ENCODE measurements around the gene RBM42. TPM values are rescaled to one million over a fixed set of nuclear protein-coding genes. Genes with fewer than 3 reads are reported as not detected.

RBM42 gene
- total RNA-seq, 5 donors from 2014 or later (not counting 1 experiment from before 2014, with no cell fraction given), result 37.6 to 74.0 (median 68.4) TPM

DNA sequence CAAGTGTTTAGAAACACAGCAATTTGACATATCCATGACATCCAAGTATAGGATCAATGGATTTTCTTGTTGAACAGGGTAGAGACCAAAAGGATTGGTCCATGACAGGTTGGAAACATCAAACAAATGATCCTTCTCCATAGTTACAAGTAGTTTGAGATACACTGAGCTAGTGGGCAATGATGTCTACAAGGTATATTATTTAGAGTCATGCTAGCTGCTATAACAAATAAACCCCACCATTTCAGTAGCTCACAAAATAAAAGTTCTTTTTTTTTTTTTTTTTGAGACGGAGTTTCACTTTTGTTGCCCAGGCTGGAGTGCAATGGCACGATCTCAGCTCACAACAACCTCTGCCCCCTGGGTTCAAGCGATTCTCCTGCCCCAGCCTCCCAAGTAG, 21.2 kb upstream of the RBM42 start:
- Histone ChIP-seq H3K9me3 (no peaks in the 10 kb centered on the region), H3K36me3 (ENCODE audit: control insufficient read depth in 2 of 2, extremely low read depth in 1 of 2, insufficient read depth in 1 of 2, low read length in 1 of 2) (no peaks in the 10 kb centered on the region), H3K27ac (ENCODE audit: low read length) (no peak overlapping the region), H3K27me3 (replicated peaks in 1 of 2; ENCODE audit: control insufficient read depth in 2 of 2, extremely low read depth in 1 of 2, insufficient read depth in 2 of 2, low read length in 1 of 2) (no peaks in the 10 kb centered on the region), H3K4me1 (ENCODE audit: control insufficient read depth in 1 of 2, extremely low read depth in 1 of 2, insufficient read depth in 2 of 2, low read length in 2 of 2) (peaks cover 11 to 28% of the 10 kb centered on the region in 2 experiments), H3K4me3 (ENCODE audit: control insufficient read depth in 1 of 2, extremely low read depth in 1 of 2, low read length in 1 of 2) (no peak overlapping the region)
- no CpG with 5 or more reads among the region's 3 CpGs for WGBS (ENCODE audit: insufficient coverage)
- ChIA-PET CTCF (interaction anchor here in 1 of 2 donors (0.6 kb wide), 1 partner anchor 471 kb away, joined by 4 read pairs; no protein-coding TSS in a partner anchor), POLR2A (no interaction called here)
- H3K36me3 Mint-ChIP-seq, result no peaks in the 10 kb centered on the region
- no peak for DNase-seq
- H3K4me1 Mint-ChIP-seq, result peaks cover 27 to 38% (median 32%) of the 10 kb centered on the region in 3 donors
- no peaks in the 10 kb centered on the region for H3K27me3 Mint-ChIP-seq
- H3K9me3 Mint-ChIP-seq, result peaks cover 6 to 10% (median 7%) of the 10 kb centered on the region in 3 donors
- no peak for ATAC-seq (replicated peaks in 1 of 4)
- no peak overlapping the region for H3K4me3 Mint-ChIP-seq
- H3K27ac Mint-ChIP-seq, result no peak overlapping the region

DNA sequence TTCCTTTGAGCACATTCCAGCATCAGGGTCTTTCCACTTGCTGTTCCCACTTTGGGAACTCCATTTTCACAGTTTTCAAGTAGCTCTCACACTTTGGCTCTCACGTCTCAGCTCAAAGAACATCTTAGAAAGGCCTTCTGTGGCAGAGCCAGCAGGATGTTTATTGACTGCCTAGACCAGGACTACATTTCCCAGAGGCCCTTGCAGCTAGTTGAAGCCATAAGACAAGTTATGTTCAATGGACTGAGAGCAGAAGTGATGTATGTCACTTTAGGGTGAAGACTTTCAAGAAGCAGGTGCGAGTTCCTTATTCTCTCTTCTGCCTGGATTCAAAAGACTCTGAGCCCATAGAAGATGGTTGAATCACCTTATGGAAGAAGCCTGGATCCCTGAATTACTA, 20.6 kb upstream of the RBM42 start:
- H3K27ac ChIP-seq (ENCODE audit: low read length), result no peak overlapping the region
- no peaks in the 10 kb centered on the region for H3K36me3 ChIP-seq (ENCODE audit: control insufficient read depth in 2 of 2, extremely low read depth in 1 of 2, insufficient read depth in 1 of 2, low read length in 1 of 2)
- H3K27me3 ChIP-seq (replicated peaks in 1 of 2; ENCODE audit: control insufficient read depth in 2 of 2, extremely low read depth in 1 of 2, insufficient read depth in 2 of 2, low read length in 1 of 2), result no peaks in the 10 kb centered on the region
- 70% methylated on average over 1 of the region's 2 CpGs for WGBS (ENCODE audit: insufficient coverage)
- CTCF ChIA-PET, result no interaction called here
- ATAC-seq (replicated peaks in 1 of 4), result no peak
- POLR2A ChIA-PET, result no interaction called here
- Mint-ChIP-seq H3K27ac (peak overlapping the region; percentile 28 to 72), H3K27me3 (no peaks in the 10 kb centered on the region), H3K4me1 (peaks cover 29 to 41% (median 33%) of the 10 kb centered on the region in 3 donors), H3K9me3 (peaks cover 6 to 10% (median 7%) of the 10 kb centered on the region in 3 donors), H3K4me3 (peak overlapping the region in 1 of 3 donors; percentile 54), H3K36me3 (no peaks in the 10 kb centered on the region)
- H3K4me3 ChIP-seq (ENCODE audit: control insufficient read depth in 1 of 2, extremely low read depth in 1 of 2, low read length in 1 of 2), result no peak overlapping the region
- peaks cover 13 to 34% of the 10 kb centered on the region in 2 experiments for H3K4me1 ChIP-seq (ENCODE audit: control insufficient read depth in 1 of 2, extremely low read depth in 1 of 2, insufficient read depth in 2 of 2, low read length in 2 of 2)
- no peaks in the 10 kb centered on the region for H3K9me3 ChIP-seq
- DNase-seq, result peak in 1 of 35 experiments; percentile 26

DNA sequence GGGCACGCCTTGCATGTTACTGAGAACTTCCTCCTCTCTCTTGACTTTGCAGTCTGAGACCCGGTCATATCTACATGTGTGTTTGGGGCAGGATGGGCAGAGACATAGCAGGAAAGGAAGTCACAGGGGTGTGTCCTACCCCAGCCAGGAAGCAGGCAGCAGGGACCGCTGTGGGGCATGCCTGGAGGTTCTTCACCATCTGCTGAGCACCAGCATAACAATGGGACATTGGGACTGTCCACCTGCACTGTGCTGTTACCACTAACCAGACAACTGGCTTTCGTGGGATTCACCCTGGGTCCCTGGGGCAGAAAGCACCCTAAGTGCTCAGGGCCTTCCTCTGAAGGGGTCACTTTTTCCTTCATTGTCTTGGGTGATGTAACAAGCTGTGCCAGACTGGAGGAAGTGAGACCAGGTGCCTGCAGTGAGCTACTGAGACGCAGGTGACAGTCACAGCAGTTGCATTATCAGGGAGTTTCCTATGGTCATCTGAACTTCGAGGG, 18.9 kb upstream of the RBM42 start:
- no peaks in the 10 kb centered on the region for H3K27me3 Mint-ChIP-seq
- peaks cover 6 to 10% (median 7%) of the 10 kb centered on the region in 3 donors for H3K9me3 Mint-ChIP-seq
- ATAC-seq (replicated peaks in 1 of 4) (peak; percentile 41 to 77 (median 65)), DNase-seq (peak in 13 of 35 experiments; percentile 8 to 46 (median 20))
- H3K27ac Mint-ChIP-seq, result peak overlapping the region; percentile 86 to 93
- ChIA-PET CTCF (interaction anchor here in 1 of 2 donors (0.6 to 1.0 kb wide), 2 partner anchors 97 to 365 kb away, joined by 3 to 4 read pairs; no protein-coding TSS in a partner anchor), POLR2A (interaction anchor here in 1 of 2 donors (0.7 kb wide), 1 partner anchor 147 kb away, joined by 3 read pairs; no protein-coding TSS in a partner anchor)
- Histone ChIP-seq H3K27ac (ENCODE audit: low read length) (peak overlapping the region; percentile 72), H3K9me3 (no peaks in the 10 kb centered on the region), H3K4me3 (ENCODE audit: control insufficient read depth in 1 of 2, extremely low read depth in 1 of 2, low read length in 1 of 2) (no peak overlapping the region), H3K36me3 (ENCODE audit: control insufficient read depth in 2 of 2, extremely low read depth in 1 of 2, insufficient read depth in 1 of 2, low read length in 1 of 2) (no peaks in the 10 kb centered on the region), H3K27me3 (replicated peaks in 1 of 2; ENCODE audit: control insufficient read depth in 2 of 2, extremely low read depth in 1 of 2, insufficient read depth in 2 of 2, low read length in 1 of 2) (no peaks in the 10 kb centered on the region), H3K4me1 (ENCODE audit: control insufficient read depth in 1 of 2, extremely low read depth in 1 of 2, insufficient read depth in 2 of 2, low read length in 2 of 2) (peaks cover 13 to 37% of the 10 kb centered on the region in 2 experiments)
- WGBS (ENCODE audit: insufficient coverage), result 49% methylated on average over 4 of the region's 6 CpGs
- H3K4me3 Mint-ChIP-seq, result peak overlapping the region in 2 of 3 donors; percentile 14 to 54
- no peaks in the 10 kb centered on the region for H3K36me3 Mint-ChIP-seq
- peaks cover 29 to 47% (median 36%) of the 10 kb centered on the region in 3 donors for H3K4me1 Mint-ChIP-seq

DNA sequence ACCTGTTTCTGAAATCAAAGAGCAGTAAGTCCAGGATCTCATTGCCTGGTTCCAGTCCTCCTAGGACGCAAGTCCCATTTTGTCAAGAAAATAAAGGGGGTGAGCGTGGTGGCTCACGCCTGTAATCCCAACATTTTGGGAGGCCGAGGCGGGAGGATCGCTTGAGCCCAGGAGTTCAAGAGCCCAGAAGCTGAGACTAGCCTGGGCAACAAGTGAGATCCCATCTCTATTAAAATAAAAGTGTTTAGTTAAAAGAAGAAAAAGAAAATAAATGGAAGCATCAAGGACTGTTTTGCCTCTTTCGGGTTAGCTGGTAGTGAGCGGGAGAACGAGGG, 16.6 kb upstream of the RBM42 start:
- CTCF ChIA-PET, result interaction anchor here in 1 of 2 donors (1.0 kb wide), 1 partner anchor 36 kb away, joined by 7 read pairs; the partner anchor contains the start of gene COX6B1
- WGBS (ENCODE audit: insufficient coverage), result 45% methylated on average over 8 of the region's 9 CpGs

DNA sequence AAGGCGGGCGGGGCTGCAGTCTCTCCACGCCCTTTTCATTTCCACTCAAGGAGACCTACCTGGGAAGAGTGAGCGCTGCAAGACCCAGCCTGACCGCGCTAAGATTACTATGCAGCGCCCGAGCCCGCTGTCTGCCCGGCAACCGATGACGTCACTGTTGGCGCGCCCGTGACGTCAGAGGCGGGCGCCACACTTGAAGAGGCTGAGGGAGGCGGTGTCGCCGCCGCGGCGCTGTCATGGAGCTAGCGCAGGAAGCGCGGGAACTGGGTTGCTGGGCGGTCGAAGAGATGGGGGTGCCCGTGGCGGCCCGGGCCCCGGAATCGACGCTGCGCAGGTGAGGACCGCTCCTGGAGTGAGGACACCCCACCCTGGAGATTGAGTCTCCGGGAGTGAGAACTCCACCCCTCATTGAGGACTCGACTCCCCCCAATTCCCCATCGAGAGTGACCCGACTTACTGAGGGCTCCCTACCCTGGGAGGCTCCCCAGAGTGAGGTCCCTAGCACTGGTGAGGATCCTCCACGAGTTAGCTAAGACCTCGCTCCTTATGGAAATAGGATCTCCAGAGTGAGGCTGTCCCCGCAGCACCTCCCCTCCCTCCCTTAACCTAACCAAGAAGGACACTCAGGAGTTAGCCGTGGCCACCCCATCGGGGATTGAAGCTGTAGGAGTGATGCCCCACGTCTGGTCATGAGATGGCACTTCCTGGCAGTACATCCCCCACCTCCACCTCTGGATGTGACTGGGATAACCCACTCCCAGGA, 16.1 kb upstream of the RBM42 start, which contains the start of gene HAUS5:
Gene HAUS5, plus strand, starts transcription at position 177 of the 763 bp plus-strand sequence. Its CDS starts 60 bp downstream, at position 237.
- 2% methylated on average over 33 of the region's 47 CpGs for WGBS (ENCODE audit: insufficient coverage)
- peak within 1 kb of the TSS; percentile 85 to 86 for H3K27ac Mint-ChIP-seq
- peak within 1 kb of the TSS; percentile 83 to 88 (median 85) for H3K4me3 Mint-ChIP-seq
- H3K36me3 Mint-ChIP-seq, result peaks cover 10% of the 10 kb centered on the region
- H3K4me1 ChIP-seq (ENCODE audit: control insufficient read depth in 1 of 2, extremely low read depth in 1 of 2, insufficient read depth in 2 of 2, low read length in 2 of 2), result peaks cover 13 to 37% of the 10 kb centered on the region in 2 experiments
- no peaks in the 10 kb centered on the region for H3K27me3 Mint-ChIP-seq
- peaks cover 29 to 45% (median 36%) of the 10 kb centered on the region in 3 donors for H3K4me1 Mint-ChIP-seq
- peak within 1 kb of the TSS; percentile 67 for H3K27ac ChIP-seq (ENCODE audit: low read length)
- no peaks in the 10 kb centered on the region for H3K27me3 ChIP-seq (replicated peaks in 1 of 2; ENCODE audit: control insufficient read depth in 2 of 2, extremely low read depth in 1 of 2, insufficient read depth in 2 of 2, low read length in 1 of 2)
- H3K9me3 Mint-ChIP-seq, result peaks cover 6 to 7% (median 7%) of the 10 kb centered on the region in 3 donors
- ChIA-PET CTCF (interaction anchor here in 1 of 2 donors (0.7 to 1.0 kb wide), 2 partner anchors 32 to 35 kb away, joined by 4 to 7 read pairs; partner anchors contain the start of gene COX6B1), POLR2A (interaction anchor here in 1 of 2 donors (0.7 to 1.3 kb wide), 2 partner anchors 35 to 878 kb away, joined by 4 to 8 read pairs; partner anchors contain the start of gene COX6B1)
- DNase-seq, result peak; percentile 84 to 97 (median 93)
- ATAC-seq (replicated peaks in 1 of 4), result peak; percentile 86 to 94 (median 88)
- peaks cover 4 to 6% of the 10 kb centered on the region in 2 donors for H3K36me3 ChIP-seq (ENCODE audit: control insufficient read depth in 2 of 2, extremely low read depth in 1 of 2, insufficient read depth in 1 of 2, low read length in 1 of 2)
- H3K9me3 ChIP-seq, result no peaks in the 10 kb centered on the region
- peak within 1 kb of the TSS; percentile 61 to 80 for H3K4me3 ChIP-seq (ENCODE audit: control insufficient read depth in 1 of 2, extremely low read depth in 1 of 2, low read length in 1 of 2)

More for the DNA sequence above, 16.6 kb upstream of the RBM42 start:
- H3K27ac ChIP-seq (ENCODE audit: low read length), result peak overlapping the region; percentile 3
- no peaks in the 10 kb centered on the region for H3K27me3 ChIP-seq (replicated peaks in 1 of 2; ENCODE audit: control insufficient read depth in 2 of 2, extremely low read depth in 1 of 2, insufficient read depth in 2 of 2, low read length in 1 of 2)
- Mint-ChIP-seq H3K9me3 (peaks cover 6 to 10% (median 7%) of the 10 kb centered on the region in 3 donors), H3K27ac (peak overlapping the region; percentile 85 to 86), H3K27me3 (no peaks in the 10 kb centered on the region), H3K4me3 (peak overlapping the region; percentile 83 to 88 (median 85)), H3K36me3 (peaks cover 10% of the 10 kb centered on the region), H3K4me1 (peaks cover 29 to 47% (median 36%) of the 10 kb centered on the region in 3 donors)
- H3K4me1 ChIP-seq (ENCODE audit: control insufficient read depth in 1 of 2, extremely low read depth in 1 of 2, insufficient read depth in 2 of 2, low read length in 2 of 2), result peaks cover 13 to 37% of the 10 kb centered on the region in 2 experiments
- no peaks in the 10 kb centered on the region for H3K9me3 ChIP-seq
- peaks cover 1 to 4% of the 10 kb centered on the region in 2 donors for H3K36me3 ChIP-seq (ENCODE audit: control insufficient read depth in 2 of 2, extremely low read depth in 1 of 2, insufficient read depth in 1 of 2, low read length in 1 of 2)
- ATAC-seq (replicated peaks in 1 of 4), result no peak
- DNase-seq, result peak in 1 of 35 experiments; percentile 22
- peak overlapping the region; percentile 36 to 80 for H3K4me3 ChIP-seq (ENCODE audit: control insufficient read depth in 1 of 2, extremely low read depth in 1 of 2, low read length in 1 of 2)
- POLR2A ChIA-PET, result interaction anchor here in 1 of 2 donors (1.3 kb wide), 1 partner anchor 36 kb away, joined by 4 read pairs; the partner anchor contains the start of gene COX6B1

DNA sequence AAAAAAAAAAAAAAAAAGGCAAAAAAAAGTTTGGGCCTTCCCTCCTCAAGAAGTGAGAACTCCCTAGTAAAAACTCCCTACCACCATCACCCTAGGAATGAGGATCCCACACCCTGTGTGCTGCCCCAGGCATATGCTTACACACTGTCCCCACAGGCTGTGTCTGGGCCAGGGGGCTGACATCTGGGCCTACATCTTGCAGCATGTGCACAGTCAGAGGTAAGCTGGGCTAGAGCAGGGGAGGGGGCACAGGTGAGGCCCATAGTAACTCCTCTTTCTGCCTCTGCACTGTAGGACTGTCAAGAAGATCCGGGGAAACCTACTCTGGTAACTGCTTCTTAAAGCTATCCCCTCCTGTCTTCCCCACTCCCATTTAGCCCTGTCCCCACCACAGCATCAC, 15.3 kb upstream of the RBM42 start:
- H3K36me3 ChIP-seq (ENCODE audit: control insufficient read depth in 2 of 2, extremely low read depth in 1 of 2, insufficient read depth in 1 of 2, low read length in 1 of 2), result peaks cover 6 to 7% of the 10 kb centered on the region in 2 donors
- DNase-seq, result no peak
- ChIA-PET POLR2A (interaction anchor here in 1 of 2 donors (0.7 to 1.3 kb wide), 2 partner anchors 35 to 879 kb away, joined by 4 to 8 read pairs; partner anchors contain the start of gene COX6B1), CTCF (interaction anchor here in 1 of 2 donors (0.6 to 0.7 kb wide), 2 partner anchors 11 to 1757 kb away, joined by 3 read pairs; partner anchors contain the start of gene ZNF527)
- no peak overlapping the region for H3K4me3 ChIP-seq (ENCODE audit: control insufficient read depth in 1 of 2, extremely low read depth in 1 of 2, low read length in 1 of 2)
- H3K27ac Mint-ChIP-seq, result no peak overlapping the region
- H3K9me3 Mint-ChIP-seq, result peaks cover under 1 to 2% (median 1%) of the 10 kb centered on the region in 3 donors
- H3K4me3 Mint-ChIP-seq, result peak overlapping the region; percentile 83 to 88 (median 85)
- peaks cover 26 to 42% (median 32%) of the 10 kb centered on the region in 3 donors for H3K4me1 Mint-ChIP-seq
- no peak for ATAC-seq (replicated peaks in 1 of 4)
- WGBS (ENCODE audit: insufficient coverage), result 100% methylated on average over 1 of the region's 1 CpG
- peaks cover 13 to 37% of the 10 kb centered on the region in 2 experiments for H3K4me1 ChIP-seq (ENCODE audit: control insufficient read depth in 1 of 2, extremely low read depth in 1 of 2, insufficient read depth in 2 of 2, low read length in 2 of 2)
- H3K27ac ChIP-seq (ENCODE audit: low read length), result peak overlapping the region; percentile 67
- H3K27me3 ChIP-seq (replicated peaks in 1 of 2; ENCODE audit: control insufficient read depth in 2 of 2, extremely low read depth in 1 of 2, insufficient read depth in 2 of 2, low read length in 1 of 2), result no peaks in the 10 kb centered on the region
- no peaks in the 10 kb centered on the region for H3K9me3 ChIP-seq
- H3K27me3 Mint-ChIP-seq, result no peaks in the 10 kb centered on the region
- peaks cover 10% of the 10 kb centered on the region for H3K36me3 Mint-ChIP-seq

Data from T-cell (primary cell).